NT2/D1 (cell line): ENCODE measurements around the gene TCF19.

Experiments used
- DNase-seq: peaks from one replicate; pipeline ENCODE4 v3.0.0-alpha.2; 2011; ENCODE audit warnings: low read depth, low spot score
- H3K27me3 ChIP-seq: 2 replicates; pipeline ENCODE4 v1.6.0; 2011; ENCODE audit warnings: mild to moderate bottlenecking; ENCODE audit not compliant: insufficient read length, insufficient read depth
- H3K36me3 ChIP-seq: 2 replicates; pipeline ENCODE4 v1.6.1; 2011; ENCODE audit warnings: mild to moderate bottlenecking, low read length, mixed read lengths; ENCODE audit not compliant: insufficient read depth, insufficient read length
- H3K4me1 ChIP-seq: 2 replicates; pipeline ENCODE4 v1.5.1; 2011; ENCODE audit not compliant: insufficient read depth, insufficient read length
- H3K4me3 ChIP-seq: 2 replicates; pipeline ENCODE4 v1.5.1; 2011; ENCODE audit warnings: low read depth; ENCODE audit not compliant: insufficient read length
- H3K9ac ChIP-seq: 2 replicates; pipeline ENCODE4 v1.6.0; 2011; ENCODE audit warnings: low read depth; ENCODE audit not compliant: insufficient read length
- H3K9me3 ChIP-seq: 2 replicates; pipeline ENCODE4 v1.5.1; 2011; ENCODE audit warnings: mild to moderate bottlenecking, low read length; ENCODE audit not compliant: insufficient read depth
- SUZ12 ChIP-seq: IDR thresholded peaks from 2 replicates; pipeline ENCODE4 v1.6.1; 2011; ENCODE audit not compliant: insufficient read length, insufficient read depth; ENCODE audit errors: extremely low read depth
- YY1 ChIP-seq: IDR thresholded peaks from 2 replicates; pipeline ENCODE4 v1.6.1; 2011; ENCODE audit not compliant: insufficient read length, insufficient read depth
- ZNF274 ChIP-seq: IDR thresholded peaks from 2 replicates; pipeline ENCODE4 v1.6.1; 2011; ENCODE audit warnings: mild to moderate bottlenecking, low read depth, low read length

TCF19 gene

DNA sequence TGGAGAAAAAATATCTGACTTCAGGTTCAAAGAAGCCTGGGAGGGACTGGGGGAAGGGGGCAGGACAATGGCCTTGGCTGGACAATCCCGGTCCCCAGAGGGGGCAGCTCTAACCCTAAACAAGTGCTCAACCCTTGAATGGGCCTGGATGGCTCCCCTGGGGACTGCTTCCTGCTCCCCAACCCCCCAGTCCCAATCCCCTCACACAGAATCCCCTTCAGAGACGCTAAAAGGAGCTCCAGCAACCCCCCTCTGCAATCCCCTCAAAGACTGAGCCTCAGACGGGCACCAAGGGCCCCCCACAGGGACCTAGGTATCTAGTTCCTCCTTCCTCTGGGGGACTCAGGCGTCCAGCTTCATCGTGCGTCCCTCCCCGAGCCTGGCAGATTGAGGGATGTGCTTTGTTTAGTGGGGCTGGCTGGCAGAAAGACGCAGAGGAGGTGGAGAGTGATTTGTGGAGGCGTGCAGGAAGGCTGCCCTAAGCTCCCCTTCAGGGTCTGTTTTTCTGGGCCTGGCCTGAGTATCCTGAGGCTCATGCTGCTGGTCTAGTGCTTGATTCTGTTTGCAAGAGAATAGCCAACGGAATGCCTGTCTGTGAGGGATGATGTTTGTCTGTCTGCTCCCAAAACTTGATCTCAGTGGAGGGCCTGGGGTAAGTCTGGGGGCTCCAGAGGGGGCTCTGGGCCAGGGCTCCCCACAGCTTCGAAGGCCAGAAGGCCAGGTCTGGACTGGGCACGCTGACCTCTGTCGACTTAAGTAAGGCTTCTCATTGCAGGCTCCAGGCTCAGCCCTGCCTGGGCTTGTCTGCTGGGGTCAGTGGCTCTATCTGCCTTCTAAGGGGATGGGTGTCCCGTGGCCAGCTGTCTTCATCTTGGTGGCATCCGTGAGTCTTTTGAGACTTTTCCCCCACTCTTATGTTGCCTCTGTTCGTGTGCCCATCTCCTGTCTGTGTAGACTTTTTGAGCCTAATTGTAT lies 13.8 kb downstream of the TCF19 start:
- H3K9me3 ChIP-seq, result no peaks in the 10 kb centered on the region
- no peaks in the 10 kb centered on the region for H3K27me3 ChIP-seq
- H3K36me3 ChIP-seq, result peaks cover 21% of the 10 kb centered on the region
- TF ChIP-seq SUZ12 (no peak), ZNF274 (no peak), YY1 (no peak)
- peaks cover 12% of the 10 kb centered on the region for H3K4me1 ChIP-seq
- peak overlapping the region; percentile 33 for H3K4me3 ChIP-seq
- peak overlapping the region; percentile 80 for H3K9ac ChIP-seq
- DNase-seq, result peak; percentile 96

GRCh38 chr6:31172973-31173384 lies 14.6 kb downstream of the TCF19 start:
- peak; percentile 94 for DNase-seq
- Histone ChIP-seq H3K9me3 (no peaks in the 10 kb centered on the region), H3K4me3 (peak overlapping the region; percentile 33)

DNA sequence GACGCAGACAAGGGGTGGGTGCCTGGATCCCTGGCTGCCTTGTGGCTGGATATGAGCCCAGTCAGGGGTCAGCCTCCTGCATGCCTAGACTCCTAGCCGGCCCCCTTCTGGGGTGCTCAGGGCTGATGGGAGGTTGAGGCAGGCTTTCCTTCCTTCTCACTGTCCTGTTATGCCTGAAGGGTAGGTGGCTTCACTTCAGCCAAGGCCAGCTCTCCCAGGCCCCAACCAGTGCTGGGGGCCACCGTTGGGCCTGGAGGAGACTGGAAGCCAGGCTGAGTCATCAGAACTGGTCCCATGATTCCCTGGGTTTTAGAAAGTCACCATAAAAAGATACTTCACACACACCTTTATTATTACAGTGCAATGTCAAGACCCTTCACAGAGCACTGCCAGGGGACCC lies 15.0 kb downstream of the TCF19 start:
- peak overlapping the region; percentile 80 for H3K9ac ChIP-seq
- TF ChIP-seq SUZ12 (no peak), YY1 (no peak), ZNF274 (no peak)
- H3K4me3 ChIP-seq, result peak overlapping the region; percentile 15
- no peaks in the 10 kb centered on the region for H3K9me3 ChIP-seq
- no peak for DNase-seq
- H3K4me1 ChIP-seq, result peaks cover 11% of the 10 kb centered on the region
- no peaks in the 10 kb centered on the region for H3K27me3 ChIP-seq
- peaks cover 13% of the 10 kb centered on the region for H3K36me3 ChIP-seq

More at GRCh38 chr6:31172973-31173384, 14.6 kb downstream of the TCF19 start:
- no peak for TF ChIP-seq YY1
- no peak for TF ChIP-seq SUZ12
- TF ChIP-seq ZNF274, result no peak
- Histone ChIP-seq H3K36me3 (peaks cover 17% of the 10 kb centered on the region), H3K4me1 (peaks cover 12% of the 10 kb centered on the region), H3K27me3 (no peaks in the 10 kb centered on the region), H3K9ac (peak overlapping the region; percentile 80)

DNA sequence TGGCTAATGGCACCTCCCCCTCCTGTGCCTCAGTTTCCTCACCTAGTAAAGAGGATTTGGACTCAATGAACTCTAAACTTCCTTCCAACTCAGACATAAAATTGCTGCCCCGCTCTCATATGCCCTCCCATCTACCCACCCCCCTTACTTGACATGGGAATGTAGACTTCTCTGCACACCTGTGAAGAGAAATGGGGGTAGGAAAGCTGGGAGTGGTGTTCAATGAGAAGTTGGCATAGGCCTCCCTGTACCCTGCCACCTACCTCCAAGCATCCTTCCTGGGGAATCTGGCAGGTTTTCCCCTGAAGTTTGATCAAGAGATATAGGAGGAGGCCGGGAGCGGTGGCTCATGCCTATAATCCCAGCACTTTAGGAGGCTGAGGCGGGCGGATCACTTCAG lies 16.0 kb downstream of the TCF19 start:
- Histone ChIP-seq H3K36me3 (peaks cover 4% of the 10 kb centered on the region), H3K9me3 (no peaks in the 10 kb centered on the region), H3K9ac (no peak overlapping the region), H3K4me3 (no peak overlapping the region), H3K4me1 (peaks cover 10% of the 10 kb centered on the region), H3K27me3 (no peaks in the 10 kb centered on the region)
- no peak for TF ChIP-seq SUZ12
- TF ChIP-seq ZNF274, result no peak
- TF ChIP-seq YY1, result no peak
- DNase-seq, result no peak

GRCh38 chr6:31175971-31176370 lies 17.6 kb downstream of the TCF19 start:
- Histone ChIP-seq H3K4me1 (peaks cover 13% of the 10 kb centered on the region), H3K4me3 (no peak overlapping the region), H3K9me3 (no peaks in the 10 kb centered on the region), H3K36me3 (peaks cover 3% of the 10 kb centered on the region), H3K27me3 (no peaks in the 10 kb centered on the region), H3K9ac (no peak overlapping the region)
- no peak for DNase-seq
- TF ChIP-seq ZNF274 (no peak), SUZ12 (no peak), YY1 (no peak)

- no peak for TF ChIP-seq ZNF274
- no peak for TF ChIP-seq YY1
- no peak for TF ChIP-seq SUZ12
- H3K36me3 ChIP-seq, result peaks cover 3% of the 10 kb centered on the region
- no peak for DNase-seq
- no peaks in the 10 kb centered on the region for H3K27me3 ChIP-seq
- H3K4me3 ChIP-seq, result no peak overlapping the region
- H3K9ac ChIP-seq, result no peak overlapping the region
- H3K4me1 ChIP-seq, result peaks cover 12% of the 10 kb centered on the region
- no peaks in the 10 kb centered on the region for H3K9me3 ChIP-seq
These were observed 20.0 kb downstream of the TCF19 start for GRCh38 chr6:31178143-31179041.

DNA sequence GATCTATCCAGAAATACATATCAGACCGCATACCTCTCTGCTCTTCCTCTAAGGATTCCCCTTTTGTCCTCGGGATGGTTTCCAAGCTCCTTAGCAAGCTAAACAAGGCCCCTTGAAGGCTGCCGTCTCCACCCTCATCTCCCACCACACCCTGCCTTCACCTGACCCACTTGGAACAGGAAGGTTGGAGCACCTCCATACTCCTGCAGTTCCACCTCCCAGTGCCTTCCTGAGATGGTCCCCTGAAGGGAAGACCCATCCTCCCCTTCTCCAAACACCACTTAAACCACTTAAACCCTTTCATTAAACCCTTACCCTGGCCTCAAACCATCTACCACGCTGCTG lies 20.6 kb downstream of the TCF19 start:
- TF ChIP-seq YY1 (no peak), SUZ12 (no peak), ZNF274 (no peak)
- Histone ChIP-seq H3K27me3 (no peaks in the 10 kb centered on the region), H3K4me3 (no peak overlapping the region), H3K4me1 (peaks cover 11% of the 10 kb centered on the region), H3K36me3 (peaks cover 3% of the 10 kb centered on the region), H3K9me3 (no peaks in the 10 kb centered on the region), H3K9ac (no peak overlapping the region)
- no peak for DNase-seq
